ENCODE measurements around the gene NEGR1. TPM values are rescaled to one million over a fixed set of nuclear protein-coding genes. Genes with fewer than 3 reads are reported as not detected.

Gene NEGR1
- total RNA-seq, 1 experiment from 2014 or later: 1.2 TPM

DNA sequence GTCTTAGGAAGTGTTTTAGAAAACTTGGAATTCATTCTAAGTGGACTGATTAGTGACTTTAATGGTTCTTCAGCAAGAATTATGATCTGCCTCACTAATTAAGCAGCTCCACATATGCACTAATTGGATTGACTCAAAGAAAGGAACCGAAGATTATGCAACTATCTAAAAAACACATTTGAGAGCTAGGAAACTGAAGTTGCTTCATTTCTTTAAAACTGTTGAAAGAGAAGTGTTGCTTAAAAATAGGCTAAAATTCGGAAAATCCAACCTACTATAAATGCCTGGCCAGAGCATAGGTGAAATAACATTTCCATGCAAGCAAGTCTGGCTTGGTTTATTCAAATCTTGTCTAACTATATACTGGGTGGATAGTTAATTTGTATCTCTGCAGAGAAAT is 698.6 kb downstream of the NEGR1 start:
- Histone ChIP-seq H3K27ac (no peak overlapping the region), H3K36me3 (no peaks in the 10 kb centered on the region), H3K9me3 (replicated peaks) (no peaks in the 10 kb centered on the region), H3K4me3 (no peak overlapping the region), H3K4me1 (no peaks in the 10 kb centered on the region), H3K27me3 (no peaks in the 10 kb centered on the region)
- DNase-seq: no peak

GRCh38 chr1:71582673-71583072 is 699.7 kb downstream of the NEGR1 start:
- H3K27ac ChIP-seq: no peak overlapping the region
- no peak overlapping the region for H3K4me3 ChIP-seq
- H3K36me3 ChIP-seq: no peaks in the 10 kb centered on the region
- H3K4me1 ChIP-seq: no peaks in the 10 kb centered on the region
- no peak for DNase-seq
- no peaks in the 10 kb centered on the region for H3K9me3 ChIP-seq (replicated peaks)
- H3K27me3 ChIP-seq: no peaks in the 10 kb centered on the region

- DNase-seq: no peak
- H3K9me3 ChIP-seq (replicated peaks): no peaks in the 10 kb centered on the region
- no peak overlapping the region for H3K4me3 ChIP-seq
- H3K36me3 ChIP-seq: no peaks in the 10 kb centered on the region
- H3K4me1 ChIP-seq: no peaks in the 10 kb centered on the region
- no peak overlapping the region for H3K27ac ChIP-seq
- H3K27me3 ChIP-seq: no peaks in the 10 kb centered on the region
Observed at GRCh38 chr1:71577451-71578131, 704.7 kb downstream of the NEGR1 start.

DNA sequence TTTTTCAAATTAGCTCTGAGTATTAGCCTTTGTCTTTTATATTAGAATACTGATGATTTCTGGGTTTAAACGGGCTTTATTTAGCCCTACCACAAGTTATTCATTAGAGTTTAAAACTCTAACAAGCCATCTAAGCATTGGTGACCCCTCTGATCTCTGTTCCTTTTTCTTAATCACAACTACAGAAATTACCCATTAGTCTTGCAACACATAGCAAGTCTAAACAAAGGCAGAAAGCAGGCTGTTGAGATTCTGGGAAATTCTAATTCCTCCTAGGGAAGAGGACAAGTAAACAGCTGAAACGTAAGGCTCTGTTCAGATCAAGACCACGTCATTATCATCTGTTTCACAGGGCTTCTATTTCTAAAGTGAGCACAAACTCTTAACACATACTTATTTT is 710.3 kb downstream of the NEGR1 start:
- Histone ChIP-seq H3K27ac (no peak overlapping the region), H3K4me1 (no peaks in the 10 kb centered on the region), H3K36me3 (no peaks in the 10 kb centered on the region), H3K9me3 (replicated peaks) (no peaks in the 10 kb centered on the region), H3K27me3 (no peaks in the 10 kb centered on the region), H3K4me3 (no peak overlapping the region)
- DNase-seq: no peak

DNA sequence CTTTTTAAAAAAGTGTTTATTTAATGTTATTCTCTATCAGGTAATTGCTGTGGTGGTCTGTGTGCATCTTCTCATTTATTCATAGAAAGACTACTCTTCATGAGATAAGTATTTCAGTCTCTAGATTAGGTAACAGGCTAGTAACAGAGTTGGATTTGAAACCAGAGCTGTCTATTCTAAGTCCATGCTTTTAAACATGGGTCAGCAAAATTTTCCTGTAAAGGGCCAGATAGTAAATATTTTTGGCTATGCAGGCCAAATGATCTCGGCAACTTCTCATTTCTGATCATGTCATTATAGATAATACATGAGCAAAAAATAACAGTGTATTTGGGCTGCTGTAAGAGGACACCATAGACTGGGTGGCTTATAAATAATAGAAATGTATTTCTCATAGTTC is 715.9 kb downstream of the NEGR1 start:
- Histone ChIP-seq H3K4me3 (no peak overlapping the region), H3K4me1 (no peaks in the 10 kb centered on the region), H3K9me3 (replicated peaks) (no peaks in the 10 kb centered on the region), H3K27me3 (peaks cover 3% of the 10 kb centered on the region; the same call in 1 of the 2 replicates), H3K27ac (no peak overlapping the region), H3K36me3 (no peaks in the 10 kb centered on the region)
- no peak for DNase-seq

DNA sequence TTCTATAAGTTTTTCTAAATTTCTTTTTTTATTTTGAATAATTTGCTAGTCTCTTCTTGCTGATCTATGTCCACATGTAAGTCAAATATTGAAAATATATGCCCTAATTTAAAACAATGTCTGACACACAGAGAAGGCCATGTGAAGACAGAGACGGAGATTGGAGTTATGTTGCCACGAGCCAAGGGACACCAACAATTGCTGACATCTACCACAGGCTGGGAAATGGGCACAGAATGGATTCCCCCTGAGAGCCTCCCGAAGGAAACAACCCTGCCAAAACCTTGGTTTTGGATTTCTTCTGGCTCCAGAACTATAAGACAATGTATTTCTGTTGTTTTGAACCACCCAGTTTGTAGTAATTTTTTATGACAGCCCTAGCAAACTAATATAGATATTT is 716.5 kb downstream of the NEGR1 start:
- Histone ChIP-seq H3K36me3 (no peaks in the 10 kb centered on the region), H3K27ac (no peak overlapping the region), H3K4me3 (no peak overlapping the region), H3K4me1 (no peaks in the 10 kb centered on the region), H3K27me3 (peaks cover 3% of the 10 kb centered on the region; the same call in 1 of the 2 replicates), H3K9me3 (replicated peaks) (no peaks in the 10 kb centered on the region)
- DNase-seq: no peak

GRCh38 chr1:71565262-71565661 is 717.1 kb downstream of the NEGR1 start:
- H3K4me3 ChIP-seq: no peak overlapping the region
- no peaks in the 10 kb centered on the region for H3K4me1 ChIP-seq
- H3K27me3 ChIP-seq: peaks cover 3% of the 10 kb centered on the region; the same call in 1 of the 2 replicates
- no peak for DNase-seq
- H3K9me3 ChIP-seq (replicated peaks): no peaks in the 10 kb centered on the region
- H3K36me3 ChIP-seq: no peaks in the 10 kb centered on the region
- no peak overlapping the region for H3K27ac ChIP-seq

DNA sequence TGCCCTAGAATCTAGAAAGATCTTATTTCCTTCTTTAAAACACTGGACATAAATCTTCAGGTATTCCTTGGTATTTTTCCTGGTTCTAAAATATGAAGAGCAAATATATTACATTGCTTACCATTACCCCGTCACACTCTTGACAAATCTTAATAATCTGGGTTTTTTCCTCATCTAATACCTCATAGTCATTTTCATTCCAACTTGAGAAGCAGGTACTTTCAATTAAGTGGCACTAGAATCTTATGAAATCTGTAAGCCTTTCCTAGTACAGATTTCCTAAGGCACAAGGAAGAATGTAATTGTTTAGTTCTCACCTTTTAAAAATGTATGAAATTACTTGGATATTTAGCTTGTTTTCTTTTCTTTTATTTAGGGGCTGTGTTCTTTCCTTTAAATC is 720.0 kb downstream of the NEGR1 start:
- Histone ChIP-seq H3K27me3 (peaks cover 3% of the 10 kb centered on the region; the same call in 1 of the 2 replicates), H3K27ac (no peak overlapping the region), H3K4me3 (no peak overlapping the region), H3K9me3 (replicated peaks) (no peaks in the 10 kb centered on the region), H3K4me1 (no peaks in the 10 kb centered on the region), H3K36me3 (no peaks in the 10 kb centered on the region)
- no peak for DNase-seq

DNA sequence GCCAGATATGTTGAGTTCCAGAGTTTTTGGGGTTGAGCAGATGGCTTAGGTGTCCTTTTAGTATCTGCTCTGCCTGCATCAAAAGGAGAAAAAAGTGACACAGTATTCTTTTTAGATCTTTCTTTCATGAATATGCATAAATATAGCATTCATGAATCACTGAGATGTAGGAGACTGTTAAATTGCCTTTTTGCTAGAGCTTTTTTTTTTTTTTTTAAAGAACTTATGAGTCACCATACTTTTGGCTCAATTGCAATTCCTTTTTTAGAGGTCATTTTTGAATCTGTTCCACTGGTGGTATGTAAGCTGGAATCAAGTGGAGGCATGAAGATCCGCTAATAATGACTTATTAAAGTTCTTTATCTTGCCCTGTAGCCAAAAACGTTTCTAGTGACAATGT is 720.6 kb downstream of the NEGR1 start:
- Histone ChIP-seq H3K36me3 (no peaks in the 10 kb centered on the region), H3K27me3 (peaks cover 3% of the 10 kb centered on the region; the same call in 1 of the 2 replicates), H3K4me1 (no peaks in the 10 kb centered on the region), H3K9me3 (replicated peaks) (no peaks in the 10 kb centered on the region), H3K4me3 (no peak overlapping the region), H3K27ac (no peak overlapping the region)
- DNase-seq: no peak

- H3K9me3 ChIP-seq (replicated peaks): no peaks in the 10 kb centered on the region
- no peaks in the 10 kb centered on the region; the same call in 1 of the 2 replicates for H3K27me3 ChIP-seq
- no peaks in the 10 kb centered on the region for H3K4me1 ChIP-seq
- no peak overlapping the region for H3K4me3 ChIP-seq
- DNase-seq: no peak
- no peak overlapping the region for H3K27ac ChIP-seq
- H3K36me3 ChIP-seq: no peaks in the 10 kb centered on the region
Observed at GRCh38 chr1:71561206-71561605, 721.1 kb downstream of the NEGR1 start.

DNA sequence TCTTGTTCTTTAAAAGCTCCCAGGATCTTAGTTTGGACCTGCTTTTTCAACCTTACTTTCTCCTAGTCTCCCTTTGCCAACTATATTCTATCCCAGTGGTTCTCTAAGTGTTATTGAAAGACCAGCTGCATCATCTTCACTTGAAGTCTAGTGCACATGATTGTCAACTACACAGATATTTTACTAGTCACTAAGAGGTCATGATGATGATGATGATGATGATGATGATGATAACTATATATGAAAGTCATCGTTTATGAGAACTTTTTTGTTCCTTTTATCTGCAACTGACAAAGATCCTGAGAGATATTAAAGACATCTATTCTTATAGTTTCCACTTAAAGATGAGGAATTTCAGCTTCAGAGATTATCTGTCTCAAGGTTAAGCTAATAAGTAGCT is 722.5 kb downstream of the NEGR1 start:
- no peak for DNase-seq
- H3K36me3 ChIP-seq: no peaks in the 10 kb centered on the region
- no peaks in the 10 kb centered on the region for H3K27me3 ChIP-seq
- no peaks in the 10 kb centered on the region for H3K9me3 ChIP-seq (replicated peaks)
- H3K4me1 ChIP-seq: no peaks in the 10 kb centered on the region
- no peak overlapping the region for H3K4me3 ChIP-seq
- no peak overlapping the region for H3K27ac ChIP-seq

- Histone ChIP-seq H3K4me3 (no peak overlapping the region), H3K27me3 (no peaks in the 10 kb centered on the region), H3K4me1 (no peaks in the 10 kb centered on the region), H3K27ac (no peak overlapping the region), H3K36me3 (no peaks in the 10 kb centered on the region), H3K9me3 (replicated peaks) (no peaks in the 10 kb centered on the region)
- DNase-seq: no peak
Observed at GRCh38 chr1:71557138-71557537, 725.2 kb downstream of the NEGR1 start.

GRCh38 chr1:71548398-71548890 is 733.9 kb downstream of the NEGR1 start:
- no peak overlapping the region for H3K4me3 ChIP-seq
- no peaks in the 10 kb centered on the region; the same call in 1 of the 2 replicates for H3K27me3 ChIP-seq
- no peaks in the 10 kb centered on the region for H3K9me3 ChIP-seq (replicated peaks)
- no peak for DNase-seq
- no peak overlapping the region for H3K27ac ChIP-seq
- no peaks in the 10 kb centered on the region for H3K4me1 ChIP-seq
- no peaks in the 10 kb centered on the region for H3K36me3 ChIP-seq

DNA sequence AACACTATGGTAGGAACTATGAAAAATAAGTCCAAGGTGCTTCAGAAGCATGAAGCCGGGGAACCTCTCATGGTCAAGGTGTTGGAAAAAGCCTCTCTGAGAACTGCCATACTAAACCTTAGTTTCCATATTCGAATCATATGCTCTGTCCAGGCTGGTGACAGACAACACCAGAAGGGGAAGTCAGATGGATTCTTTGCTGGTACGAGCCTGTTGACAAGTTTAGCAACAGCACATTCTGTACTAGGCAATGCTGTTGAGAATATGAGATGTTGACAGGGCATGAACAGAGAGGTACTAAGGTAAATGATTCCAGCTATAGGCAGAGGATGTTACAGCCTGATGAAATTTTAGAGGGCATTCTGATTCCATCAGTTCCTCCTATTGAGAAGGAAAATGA is 740.2 kb downstream of the NEGR1 start:
- H3K27me3 ChIP-seq: no peaks in the 10 kb centered on the region; the same call in 1 of the 2 replicates
- no peaks in the 10 kb centered on the region for H3K4me1 ChIP-seq
- DNase-seq: no peak
- H3K9me3 ChIP-seq (replicated peaks): no peaks in the 10 kb centered on the region
- no peak overlapping the region for H3K4me3 ChIP-seq
- no peak overlapping the region for H3K27ac ChIP-seq
- no peaks in the 10 kb centered on the region for H3K36me3 ChIP-seq

DNA sequence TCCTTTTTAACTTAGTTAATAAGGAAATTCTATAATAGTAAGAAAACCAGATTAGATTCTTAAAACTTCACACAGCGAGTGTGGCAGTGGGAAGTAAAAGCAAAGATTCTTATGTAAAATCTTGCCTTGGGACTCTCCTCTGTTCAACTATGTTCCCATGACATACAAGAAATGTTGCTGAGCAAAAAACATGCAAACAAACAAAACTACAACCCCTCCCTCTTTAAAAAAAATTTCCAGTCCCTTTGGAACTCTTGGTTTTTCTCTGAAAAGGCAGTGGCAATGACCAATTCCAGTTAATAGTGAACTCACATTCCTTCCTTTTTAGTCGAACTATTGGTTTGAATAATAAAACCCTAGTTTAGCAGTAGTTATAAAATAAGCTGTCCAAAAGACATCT is 748.4 kb downstream of the NEGR1 start:
- no peak overlapping the region for H3K4me3 ChIP-seq
- H3K27me3 ChIP-seq: no peaks in the 10 kb centered on the region
- H3K4me1 ChIP-seq: no peaks in the 10 kb centered on the region
- no peaks in the 10 kb centered on the region for H3K9me3 ChIP-seq (replicated peaks)
- no peak overlapping the region for H3K27ac ChIP-seq
- DNase-seq: no peak
- H3K36me3 ChIP-seq: no peaks in the 10 kb centered on the region; the same call in 1 of the 2 replicates

DNA sequence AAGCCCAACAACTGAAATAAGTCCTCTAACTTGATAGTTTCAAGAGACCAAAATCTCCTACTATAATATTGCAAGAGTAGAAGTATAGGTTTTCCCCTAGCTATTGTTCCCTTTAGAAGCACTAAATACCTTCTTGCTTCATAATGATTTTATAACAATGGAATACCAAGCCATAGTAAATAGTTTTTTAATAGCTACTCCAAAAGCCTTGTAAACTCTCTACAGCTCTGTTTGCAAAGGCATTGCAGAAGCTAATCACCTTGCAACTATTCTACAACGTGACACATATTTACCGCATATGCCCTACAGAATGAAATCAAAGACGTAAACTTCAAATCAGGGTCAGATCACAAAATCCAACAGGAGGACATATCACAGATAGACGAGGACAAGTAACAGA is 750.0 kb downstream of the NEGR1 start:
- no peaks in the 10 kb centered on the region; the same call in 1 of the 2 replicates for H3K36me3 ChIP-seq
- no peak overlapping the region for H3K4me3 ChIP-seq
- H3K27ac ChIP-seq: no peak overlapping the region
- H3K27me3 ChIP-seq: no peaks in the 10 kb centered on the region
- no peak for DNase-seq
- H3K9me3 ChIP-seq (replicated peaks): no peaks in the 10 kb centered on the region
- H3K4me1 ChIP-seq: no peaks in the 10 kb centered on the region
